Fibroblast of peridontal ligament (primary cell): ENCODE measurements around the gene DSCAML1.
"Not testable (repeated sequence)": the region's sequence is repeated elsewhere in the genome, so short reads cannot be mapped to it uniquely, and the experiment has no call there.

Experiments used
- DNase-seq: peaks from one replicate; pipeline ENCODE4 v3.0.0-alpha.2; 2010; ENCODE audit errors: extremely low read depth

The DSCAML1 gene

DNA sequence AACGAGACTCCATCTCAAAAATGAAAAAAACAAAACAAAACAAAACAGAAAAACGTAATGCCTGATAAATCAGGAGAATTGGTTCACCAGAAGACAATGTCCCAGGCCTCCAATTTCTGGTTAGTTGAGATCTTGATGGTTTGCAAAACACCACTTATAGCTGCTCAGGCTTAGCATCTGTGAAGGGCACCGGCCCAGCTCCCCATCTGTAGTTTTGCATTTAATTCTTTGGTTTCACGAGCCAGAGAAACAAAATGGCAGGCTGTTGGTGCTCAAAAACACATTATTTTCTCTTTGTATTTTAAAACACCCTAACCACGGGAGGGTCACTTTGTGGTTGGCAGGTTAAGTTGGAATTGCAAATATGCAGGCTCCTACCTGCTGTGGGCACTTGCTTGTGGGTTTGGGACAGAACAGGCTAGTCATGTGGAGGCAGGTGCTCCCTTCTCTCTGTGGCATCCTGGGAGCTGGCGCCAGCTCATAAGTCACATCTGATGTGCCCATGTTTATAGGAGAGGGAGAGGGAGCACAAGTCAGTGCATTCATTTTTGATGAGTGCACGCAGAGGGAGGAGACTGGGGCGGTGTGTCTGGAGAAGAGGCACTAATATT, 323.4 kb downstream of the DSCAML1 start:
- no peak for DNase-seq

DNA sequence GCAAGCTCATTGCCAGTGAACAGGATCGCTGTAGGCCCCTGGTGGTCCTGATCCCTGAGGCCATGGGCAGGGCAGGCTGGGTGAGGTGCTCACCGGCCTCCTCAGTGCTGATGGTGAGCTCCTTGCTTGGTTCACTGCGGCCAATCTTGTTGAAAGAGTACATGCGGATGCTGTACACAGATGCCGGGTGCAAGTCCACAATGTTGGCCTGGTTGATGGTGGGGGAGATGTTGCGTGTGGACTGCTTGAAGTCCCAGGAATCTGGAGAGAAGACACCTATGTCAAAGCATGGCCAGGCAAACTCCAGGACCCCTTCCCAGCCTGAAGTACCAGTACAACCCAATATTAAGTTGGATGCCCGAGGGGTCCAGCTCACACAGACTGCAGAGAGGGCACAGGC, 325.2 kb downstream of the DSCAML1 start:
- no peak for DNase-seq

DNA sequence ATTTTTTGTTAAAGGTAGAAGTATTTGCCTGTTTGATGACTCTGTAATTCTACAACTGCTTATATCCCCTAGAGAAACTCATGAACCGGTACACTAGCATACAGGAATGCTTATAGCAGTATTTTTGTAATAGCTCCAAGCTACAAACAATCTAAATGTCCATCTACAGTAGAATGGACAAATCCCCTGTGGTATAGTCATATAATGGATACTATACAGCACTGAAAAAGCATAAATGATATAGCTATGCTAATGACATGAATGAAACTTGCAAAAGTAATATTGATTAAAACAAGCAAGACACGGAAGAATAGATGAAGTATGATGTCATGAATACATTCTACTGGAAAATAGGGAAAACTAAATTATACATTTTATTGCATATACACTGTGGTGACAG, 326.4 kb downstream of the DSCAML1 start:
- DNase-seq: no peak

DNA sequence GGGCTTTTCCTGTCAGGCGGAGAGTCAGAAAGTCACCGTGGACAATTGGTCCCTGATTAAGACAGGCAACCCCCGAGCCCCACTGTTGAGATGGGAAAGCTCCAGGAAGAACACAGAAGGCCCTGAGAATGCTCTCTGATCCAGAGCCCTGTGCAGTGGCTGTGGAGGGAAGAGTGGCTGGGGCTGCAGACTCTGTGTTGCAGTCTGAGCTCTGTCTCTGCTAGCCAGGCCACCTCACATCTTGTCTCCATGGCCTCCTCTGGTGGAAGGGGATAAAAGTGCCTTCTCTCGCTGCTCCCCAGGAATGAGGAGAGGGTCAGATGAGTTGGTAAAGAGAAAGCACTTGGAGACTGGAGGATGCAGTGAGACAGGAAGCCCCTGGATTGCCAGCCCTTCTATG, 328.1 kb downstream of the DSCAML1 start:
- DNase-seq: no peak

DNA sequence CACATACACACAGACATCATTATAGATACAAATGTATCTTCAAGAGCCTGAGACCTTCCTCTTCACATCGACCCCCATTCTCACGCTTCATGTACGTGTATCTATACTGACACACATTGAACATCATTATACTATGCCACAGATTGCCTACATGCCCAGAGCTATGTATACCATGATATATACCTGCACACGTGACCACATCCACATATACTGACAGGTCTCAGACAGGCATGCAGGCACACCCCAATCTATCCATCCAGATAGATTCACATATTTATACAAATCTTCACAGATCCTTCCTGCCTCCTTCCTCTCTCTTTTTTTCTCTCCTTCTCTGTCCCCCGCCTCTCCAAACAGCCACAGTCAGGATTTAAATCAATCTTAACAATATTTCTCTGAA, 329.2 kb downstream of the DSCAML1 start:
- DNase-seq: no peak

DNA sequence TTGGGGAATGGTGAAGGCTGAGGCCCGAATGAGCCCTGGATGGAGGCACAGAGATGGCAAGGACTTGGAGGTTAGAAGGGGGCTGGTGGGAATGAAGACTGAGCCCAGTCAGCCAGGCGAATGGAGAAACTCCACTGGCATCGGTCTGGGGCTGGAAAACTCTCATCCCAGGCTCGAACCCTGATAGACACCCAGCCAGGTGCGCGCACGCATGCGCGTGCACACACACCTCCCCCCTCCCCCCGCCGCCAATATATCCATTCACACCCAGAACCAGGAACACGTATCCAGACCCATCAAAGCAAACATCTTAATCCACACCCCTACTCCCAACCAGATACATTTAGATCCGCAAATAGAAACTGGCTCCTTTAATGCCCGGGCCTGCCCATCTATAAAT, 330.1 kb downstream of the DSCAML1 start:
- no peak for DNase-seq

DNA sequence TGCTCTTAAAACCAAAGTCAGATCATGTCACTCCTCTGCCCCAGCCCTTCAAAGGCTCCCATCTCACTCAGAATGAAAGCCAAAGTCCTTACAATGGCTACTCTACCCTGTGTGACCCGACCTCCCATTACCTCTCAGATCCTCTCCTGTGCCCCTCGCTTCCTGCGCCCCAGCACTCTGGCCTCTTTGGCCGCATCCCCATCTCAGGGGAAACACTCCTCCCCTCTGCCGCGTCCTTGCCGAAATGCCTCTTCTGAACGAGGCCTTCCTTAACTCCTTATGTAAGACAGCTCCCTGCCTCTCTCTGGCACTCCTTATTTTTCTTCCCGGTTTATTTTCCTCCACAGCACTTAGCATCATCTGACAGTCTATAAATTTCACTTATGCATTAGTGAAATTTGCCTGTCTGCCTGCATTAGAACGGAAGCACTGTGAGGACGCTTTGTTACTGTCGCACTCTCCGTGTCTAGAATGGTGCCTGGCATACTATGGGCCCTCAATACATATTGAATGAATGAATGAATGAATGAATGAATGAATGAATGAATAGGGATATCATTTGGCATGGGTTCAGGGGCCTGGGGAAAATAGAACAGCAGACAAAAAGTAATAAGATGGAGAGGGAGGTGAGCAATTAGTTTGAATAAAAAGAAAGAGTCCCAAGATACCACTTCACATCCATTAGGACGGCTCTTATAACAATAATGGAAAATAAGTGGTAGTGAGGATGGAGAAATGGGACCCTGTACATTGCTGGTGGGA, 331.6 kb downstream of the DSCAML1 start:
- no peak for DNase-seq

DNA sequence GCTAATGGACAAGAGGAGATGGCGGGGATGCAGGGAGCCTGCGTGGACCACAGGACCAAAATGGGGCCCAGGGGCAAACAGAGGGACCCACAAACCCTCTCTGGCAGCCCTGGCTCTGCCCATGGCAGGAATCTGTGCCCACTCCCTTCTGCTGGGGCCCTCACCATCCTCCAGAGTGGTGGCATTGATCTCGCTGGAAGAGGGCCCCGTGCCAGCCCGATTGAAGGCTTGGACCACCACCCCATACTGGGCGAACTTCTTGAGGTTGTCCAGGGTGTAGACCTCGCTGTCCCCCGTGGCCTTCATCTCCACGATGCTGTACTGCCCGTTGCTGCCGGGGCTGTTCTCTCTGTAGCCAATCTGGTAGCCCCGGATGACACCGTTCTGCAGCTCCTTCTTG, 332.2 kb downstream of the DSCAML1 start:
- no peak for DNase-seq

DNA sequence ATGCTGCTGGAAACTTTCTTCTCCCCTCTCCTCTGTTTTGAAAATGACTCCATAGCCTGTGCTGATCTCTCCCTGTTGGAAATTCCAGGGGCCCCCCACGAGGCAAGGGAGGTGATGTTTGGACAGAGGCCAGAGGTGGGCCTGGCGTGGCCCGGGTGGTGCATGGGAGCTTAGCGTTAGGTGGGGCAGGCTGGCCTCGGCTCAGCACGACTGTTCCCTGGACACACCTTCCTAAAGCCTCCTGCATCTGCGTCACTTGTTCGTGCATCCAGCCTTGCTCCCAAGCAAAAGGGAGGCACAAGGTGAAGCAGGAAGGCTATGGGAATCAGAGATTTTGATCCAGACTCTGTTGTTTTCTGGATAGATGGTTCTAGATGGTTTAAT, 334.2 kb downstream of the DSCAML1 start:
- DNase-seq: no peak

DNA sequence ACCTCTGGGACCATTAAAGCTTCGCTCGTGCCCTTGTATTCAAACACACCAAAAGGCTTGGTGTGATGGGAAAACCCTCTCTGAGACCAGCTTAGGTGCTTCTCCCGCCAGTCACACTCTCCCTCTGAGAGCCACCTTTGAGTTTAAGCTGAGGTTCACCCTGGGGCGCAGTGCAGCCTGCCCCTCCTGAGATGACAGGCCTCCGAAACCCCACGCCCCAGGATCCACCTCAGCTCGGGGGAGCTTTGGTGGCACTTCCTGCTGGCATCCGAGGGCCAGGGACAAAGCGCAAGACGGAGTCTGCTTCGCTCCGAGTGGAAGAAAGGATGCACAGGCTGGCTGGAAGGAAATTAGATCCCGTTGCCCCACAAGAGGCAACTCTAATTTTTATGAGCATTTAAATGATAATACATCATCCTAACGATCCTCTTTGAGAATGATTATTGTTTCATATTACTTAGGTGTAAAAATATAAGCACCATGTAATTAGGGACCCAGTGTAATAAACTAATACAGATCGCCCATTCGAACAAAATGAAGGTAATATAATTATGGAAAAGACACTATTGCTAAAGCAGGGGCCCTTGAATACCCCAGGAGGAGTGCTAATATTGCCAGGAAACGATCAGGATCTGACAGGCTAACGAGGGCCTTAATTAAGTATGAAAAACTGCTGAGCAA, 334.7 kb downstream of the DSCAML1 start:
- DNase-seq: no peak

DNA sequence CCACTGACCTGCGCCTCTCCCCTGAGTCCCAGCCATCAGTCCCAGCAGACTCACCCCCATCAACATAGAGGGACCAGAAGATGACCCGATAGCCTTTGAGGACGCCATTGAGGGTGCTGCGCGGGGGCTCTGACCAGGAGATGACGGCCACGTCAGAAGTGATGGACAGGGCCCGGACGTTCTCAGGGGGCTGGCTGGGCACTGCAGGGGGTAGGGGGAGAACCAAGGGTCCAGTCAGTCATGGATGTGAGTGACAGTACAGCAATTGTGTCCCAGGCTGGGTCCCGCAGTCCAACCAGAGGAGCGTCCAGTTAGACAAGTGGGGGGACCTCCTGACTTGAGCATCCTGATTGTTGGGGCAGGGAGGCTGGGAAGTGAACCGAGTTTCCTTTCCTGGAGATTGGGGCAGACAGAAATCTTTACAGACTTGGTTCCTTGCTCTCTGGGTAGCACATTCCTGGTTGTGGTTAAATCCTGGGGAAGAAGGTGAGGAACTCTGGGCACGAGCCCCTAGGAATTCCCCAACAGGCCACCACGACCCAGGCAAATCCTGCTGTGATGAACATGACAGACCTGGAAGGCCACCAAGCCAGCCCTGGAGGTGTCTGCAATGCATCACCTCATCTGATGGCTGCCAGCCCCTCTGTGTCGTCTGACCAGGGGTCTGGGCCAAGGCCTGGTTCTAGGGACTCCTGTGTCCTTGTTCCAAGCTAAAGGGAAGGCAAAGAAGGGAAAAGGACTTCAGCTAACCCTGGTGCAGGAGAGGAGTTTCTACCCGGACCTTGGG, 335.4 kb downstream of the DSCAML1 start:
- no peak for DNase-seq

DNA sequence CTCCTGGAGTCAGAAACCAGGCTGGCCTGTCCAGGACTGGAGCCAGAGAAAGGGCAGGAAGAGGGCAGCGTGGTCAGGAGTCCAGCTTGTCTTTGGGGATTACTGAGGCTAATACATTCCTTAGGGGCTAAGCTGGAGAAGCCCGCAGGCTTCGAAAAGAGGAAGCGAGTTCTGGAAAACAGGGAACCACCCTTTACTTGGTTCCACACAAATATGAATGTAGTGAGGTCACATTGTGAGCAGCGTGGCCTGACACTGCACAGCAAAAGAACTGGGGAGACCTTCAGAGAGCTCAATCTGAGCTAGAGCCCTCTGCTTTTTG, 337.1 kb downstream of the DSCAML1 start:
- no peak for DNase-seq

DNA sequence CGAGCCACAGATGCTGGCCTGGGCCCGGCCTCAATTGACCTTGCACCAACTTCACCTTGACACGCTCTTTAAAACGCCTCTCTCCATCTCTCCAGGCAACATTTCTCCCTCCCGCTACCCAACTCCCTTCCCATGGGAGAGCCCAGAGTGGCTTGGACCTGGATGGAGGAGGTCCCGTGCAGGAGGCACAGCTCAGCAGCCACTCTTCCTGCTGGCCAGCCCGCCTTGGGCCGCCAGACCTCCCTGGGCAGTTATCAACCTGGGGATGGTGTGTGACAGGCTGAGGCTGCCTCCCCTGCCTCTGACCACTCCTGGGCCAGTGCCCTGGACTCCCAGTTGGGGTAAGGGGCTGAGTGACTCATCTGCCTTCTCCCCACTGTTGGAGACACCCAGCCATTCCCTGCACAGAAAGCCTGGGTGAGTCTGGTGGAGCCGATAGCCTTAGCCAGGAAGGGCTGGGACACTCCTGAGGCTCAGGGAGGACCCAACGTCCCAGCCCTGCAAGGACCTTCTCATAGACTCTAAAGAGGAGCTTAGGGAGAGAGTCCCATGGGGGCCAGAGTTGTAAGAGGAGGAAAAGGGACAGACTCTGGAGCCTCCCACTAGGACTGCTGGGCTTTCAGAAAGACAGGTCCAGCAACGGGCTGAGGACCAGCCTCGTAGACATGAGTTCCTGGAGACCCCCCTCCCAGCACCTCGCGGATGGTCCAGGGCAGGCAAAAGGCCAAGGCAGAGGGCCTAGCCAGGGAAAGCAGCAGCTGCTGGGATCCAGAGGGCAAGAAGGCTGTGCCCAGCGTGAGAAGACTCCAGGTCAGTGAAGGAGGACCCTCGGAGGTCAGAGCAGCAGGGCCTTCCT, 337.7 kb downstream of the DSCAML1 start:
- no peak for DNase-seq

DNA sequence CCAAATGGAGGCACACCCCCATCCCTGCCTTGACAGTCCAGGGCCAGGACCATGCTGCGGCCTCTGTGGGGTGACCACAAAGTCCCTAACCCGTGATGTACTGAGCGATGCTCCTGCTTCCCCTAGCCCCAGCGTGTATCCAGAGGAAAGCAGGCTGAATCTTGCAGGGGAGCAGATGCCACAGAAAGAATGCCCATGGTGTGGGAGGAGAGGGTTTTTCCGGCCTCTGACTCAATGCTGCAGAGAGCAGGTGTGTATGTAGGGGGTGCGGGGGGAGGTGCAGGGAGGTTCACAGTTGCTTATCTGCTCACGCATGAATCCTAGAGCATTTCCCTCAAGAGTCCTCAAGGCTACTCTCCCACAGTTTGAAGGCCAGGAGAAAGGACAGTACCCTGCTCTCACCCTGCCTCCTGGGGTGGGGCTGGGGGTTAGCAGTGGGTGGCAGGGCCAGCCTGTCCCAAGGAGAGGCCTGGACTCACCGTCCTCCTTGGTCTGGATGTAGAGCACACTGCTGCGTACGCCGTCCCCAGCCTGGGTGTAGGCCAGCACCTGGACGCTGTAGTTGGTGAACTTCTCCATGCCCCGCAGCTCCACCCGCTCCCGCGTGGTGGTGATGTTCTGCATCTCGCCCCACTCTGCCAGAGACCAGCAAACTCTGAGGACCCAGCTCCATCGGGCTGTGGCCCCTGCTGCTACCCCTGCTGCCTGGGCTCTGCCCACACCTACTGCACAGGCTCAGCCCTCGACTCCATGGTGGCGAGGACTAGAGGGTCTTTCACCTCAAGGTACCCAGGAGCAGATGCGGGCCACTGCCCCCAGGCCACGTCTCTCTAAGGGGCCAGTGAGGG, 338.5 kb downstream of the DSCAML1 start:
- no peak for DNase-seq

DNA sequence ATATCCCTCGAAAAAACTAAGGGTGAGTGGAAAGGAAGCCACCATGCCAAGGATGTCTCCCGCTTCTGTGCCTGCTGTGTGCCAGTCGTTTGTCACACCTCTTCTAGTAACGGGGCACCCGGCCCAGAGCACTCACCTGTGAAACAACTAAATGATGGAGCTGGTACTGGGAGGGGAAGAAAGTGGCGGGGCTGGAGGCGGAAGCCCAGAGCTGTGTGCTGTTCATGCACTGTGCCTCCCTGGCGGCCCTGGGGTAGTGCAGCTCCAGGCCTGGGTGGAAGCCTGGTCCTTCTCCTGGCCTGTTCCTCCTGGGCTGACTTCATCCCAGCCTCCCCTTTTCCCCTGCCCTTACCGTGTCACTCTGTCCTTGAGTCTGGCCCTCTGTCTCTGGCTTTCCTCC, 339.2 kb downstream of the DSCAML1 start:
- DNase-seq: no peak

DNA sequence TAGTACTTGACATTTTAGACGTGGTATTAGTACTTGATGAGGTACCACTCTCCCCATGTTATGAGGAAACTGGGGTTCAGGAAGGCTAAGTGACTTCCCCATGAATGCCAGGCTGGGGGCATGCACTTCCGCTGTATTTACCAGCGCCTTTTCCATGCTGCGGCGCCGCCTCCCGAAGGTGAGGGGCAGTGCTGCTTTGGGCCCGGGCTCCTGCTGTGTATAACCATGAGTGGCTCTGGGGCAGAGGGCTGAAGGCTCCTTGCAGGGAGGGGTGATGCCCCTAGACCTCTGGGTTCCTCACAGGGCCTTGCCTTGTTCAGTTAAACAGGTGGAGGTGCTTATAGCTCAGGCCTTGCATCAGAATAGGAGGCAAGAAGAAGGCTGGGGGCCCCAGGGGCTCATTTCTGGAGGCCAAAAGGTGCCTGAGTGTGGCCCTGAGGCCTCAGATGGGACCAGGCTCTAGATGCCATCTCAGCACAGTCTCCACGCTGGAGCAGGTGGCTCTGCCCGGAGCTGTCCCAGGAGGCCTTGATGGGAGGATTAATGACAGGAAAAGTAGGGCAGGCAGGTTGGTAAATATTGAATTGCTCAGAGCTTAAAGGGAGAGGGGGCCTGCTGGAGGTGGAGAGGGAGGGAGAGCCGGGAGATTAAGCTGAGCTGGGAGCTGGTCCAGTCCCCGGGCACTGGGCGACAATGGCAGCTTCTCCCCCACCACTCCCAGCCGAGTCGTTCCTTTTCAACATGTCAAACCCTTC, 339.8 kb downstream of the DSCAML1 start:
- DNase-seq: no peak

DNA sequence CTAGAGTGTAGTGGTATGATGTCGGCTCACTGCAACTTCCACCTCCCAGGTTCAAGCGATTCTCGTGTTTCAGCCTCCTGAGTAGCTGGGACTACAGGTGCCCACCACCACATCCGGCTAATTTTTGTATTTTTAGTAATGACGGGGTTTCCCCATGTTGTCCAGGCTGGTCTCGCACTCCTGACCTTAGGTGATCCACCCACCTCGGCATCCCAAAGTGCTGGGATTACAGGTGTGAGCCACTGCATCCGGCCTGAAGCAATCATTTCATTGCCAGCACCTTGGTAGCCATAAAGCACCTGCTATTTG, 340.3 kb downstream of the DSCAML1 start:
- DNase-seq: not testable (repeated sequence)

DNA sequence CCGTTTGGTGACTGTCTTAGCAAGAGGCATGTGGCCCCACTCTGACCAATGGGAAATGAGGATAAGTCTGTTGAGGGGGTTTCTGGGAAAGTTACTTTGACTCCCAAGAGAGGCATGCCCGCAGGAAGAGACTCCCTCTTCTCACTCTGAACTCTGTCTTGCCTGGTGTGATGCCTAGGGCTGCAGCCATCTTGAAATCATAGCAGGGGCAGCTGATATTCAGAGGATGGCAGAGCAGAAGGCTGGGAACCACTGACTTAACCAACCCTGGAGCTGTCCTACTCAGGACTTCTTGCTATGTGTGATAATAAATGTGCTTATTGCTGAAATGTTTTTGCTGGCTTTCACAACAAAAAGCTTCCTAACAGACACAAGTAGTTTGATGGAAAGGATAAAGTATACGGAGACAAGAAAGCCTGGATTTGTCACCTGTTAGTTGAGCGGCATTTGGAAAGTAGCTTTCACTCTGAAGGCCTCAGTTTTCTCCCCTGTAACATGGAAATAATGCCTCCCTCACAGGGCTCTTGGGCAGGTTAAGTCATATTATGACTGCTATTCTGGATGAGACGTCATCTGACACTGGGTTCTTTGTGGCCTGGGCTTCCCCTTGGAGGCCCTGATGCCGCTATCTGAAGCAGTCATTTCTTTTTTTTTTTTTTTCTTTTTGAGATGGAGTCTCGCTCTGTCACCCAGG, 340.8 kb downstream of the DSCAML1 start:
- no peak for DNase-seq

DNA sequence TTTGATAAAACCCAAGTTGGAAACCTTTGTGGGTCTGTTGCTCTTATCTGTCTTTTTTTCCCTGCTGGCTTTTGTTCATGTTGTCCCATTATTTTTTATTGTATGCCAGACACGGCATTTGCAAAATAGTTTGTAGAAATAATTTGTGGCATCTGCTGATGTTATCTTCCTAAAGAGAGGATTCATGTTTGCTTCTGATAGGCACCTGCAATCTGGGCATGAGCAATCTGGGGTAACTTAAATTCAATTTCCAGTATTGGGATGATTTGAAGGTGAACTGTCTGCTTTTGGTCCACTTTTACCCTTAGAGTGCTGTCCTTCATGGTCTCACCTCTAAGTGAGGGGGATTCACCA, 342.5 kb downstream of the DSCAML1 start:
- DNase-seq: no peak
